ENCODE measurements around the gene OR4N2.
"Not testable (repeated sequence)": the region's sequence is repeated elsewhere in the genome, so short reads cannot be mapped to it uniquely, and the experiment has no call there.

The OR4N2 gene

DNA sequence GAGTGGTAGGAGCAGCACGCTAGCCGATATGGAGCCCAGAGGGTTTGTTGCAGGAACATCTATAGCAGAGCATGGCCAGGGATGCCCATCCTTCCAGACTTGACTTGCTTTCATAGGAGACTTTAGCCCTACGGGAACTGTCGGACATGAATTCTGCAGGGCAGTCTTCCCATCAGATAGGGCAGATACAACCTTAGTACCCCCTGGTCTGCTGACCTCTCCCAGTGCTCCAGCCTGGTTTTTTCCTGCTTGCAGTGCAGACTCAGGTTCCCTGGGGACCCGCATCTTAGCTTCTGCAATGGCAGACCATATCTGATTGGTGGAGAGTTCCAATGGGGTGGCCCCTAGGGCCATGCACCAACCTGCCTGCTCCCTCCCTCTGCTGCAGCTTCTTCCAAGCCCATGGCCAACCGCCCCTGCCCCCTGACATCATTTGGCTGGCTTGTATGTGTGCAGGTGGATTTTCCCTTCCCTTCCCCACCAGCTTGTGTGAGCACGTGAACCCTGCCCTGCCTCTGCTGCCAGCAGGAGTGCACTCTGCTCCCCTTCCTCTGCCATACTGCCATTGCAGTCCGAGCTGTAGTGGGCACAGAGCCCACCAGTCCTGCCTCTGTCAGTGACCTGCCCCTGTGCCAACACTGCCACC is 30.8 kb downstream of the OR4N2 start:
- DNase-seq (ENCODE audit: low spot score), result not testable (repeated sequence)

GRCh38 chr14:19838433-19838832 is 34.9 kb downstream of the OR4N2 start:
- DNase-seq (ENCODE audit: low spot score), result no peak

- DNase-seq (ENCODE audit: low spot score), result no peak
Measured at GRCh38 chr14:19851365-19851764, 47.8 kb downstream of the OR4N2 start.

GRCh38 chr14:19866061-19866669 is 62.6 kb downstream of the OR4N2 start:
- not testable (repeated sequence) for DNase-seq (ENCODE audit: low spot score)

GRCh38 chr14:19873178-19873577 is 69.6 kb downstream of the OR4N2 start:
- no peak for DNase-seq (ENCODE audit: low spot score)

DNA sequence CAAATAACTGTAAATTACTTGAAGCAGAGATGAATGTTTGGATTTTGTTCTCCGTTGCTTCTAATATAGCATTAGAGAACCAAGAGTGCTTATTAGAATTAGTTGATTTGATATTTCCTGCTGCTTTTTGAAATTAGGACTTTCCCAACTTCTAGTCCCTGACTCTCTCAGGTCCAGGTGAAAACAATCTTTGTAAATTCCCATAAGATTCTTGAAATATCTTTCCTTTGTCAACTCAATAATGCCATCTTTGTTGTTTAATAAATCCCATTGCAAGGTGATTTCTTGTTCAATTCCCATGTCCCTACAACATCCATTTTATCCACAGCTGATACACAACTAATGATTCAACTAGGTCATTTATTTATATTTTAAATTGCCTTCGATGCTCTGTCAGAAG is 71.3 kb downstream of the OR4N2 start, which contains the start of gene OR4K2:
Gene OR4K2, plus strand, starts transcription at position 301 of the 400 bp plus-strand sequence. CDS start 1,126 bp downstream, outside the sequence.
- no peak for DNase-seq (ENCODE audit: low spot score)

- DNase-seq (ENCODE audit: low spot score), result no peak
Measured at GRCh38 chr14:19878029-19878642, 74.6 kb downstream of the OR4N2 start.
